Nephron progenitor cell (in vitro differentiated cells): ENCODE measurements around the gene CMYA5.

Source experiments
- DNase-seq: peaks from one replicate; pipeline ENCODE4 v3.0.0; 2021
- H3K27ac Mint-ChIP-seq: 2 replicates; pipeline ENCODE4 v1.8.0; 2021; ENCODE audit warnings: mild to moderate bottlenecking, moderate library complexity, mixed read lengths
- H3K27me3 Mint-ChIP-seq: 2 replicates; pipeline ENCODE4 v1.8.0; 2021; ENCODE audit warnings: mild to moderate bottlenecking, low read depth, mixed read lengths; ENCODE audit not compliant: poor library complexity
- H3K36me3 Mint-ChIP-seq: 2 replicates; pipeline ENCODE4 v1.8.0; 2021; ENCODE audit warnings: low read depth, mixed read lengths
- H3K4me1 Mint-ChIP-seq: 2 replicates; pipeline ENCODE4 v1.8.0; 2021; ENCODE audit warnings: mixed read lengths
- H3K4me3 Mint-ChIP-seq: 2 replicates; pipeline ENCODE4 v1.8.0; 2021; ENCODE audit warnings: mild to moderate bottlenecking, moderate library complexity, mixed read lengths
- H3K9me3 Mint-ChIP-seq: 2 replicates; pipeline ENCODE4 v1.8.0; 2021; ENCODE audit warnings: mild to moderate bottlenecking, moderate library complexity, mixed read lengths
- CTCF ChIP-seq: fragments of 200-600 bp; sonication (generic); IDR thresholded peaks from 2 replicates; pipeline ENCODE4 v1.5.0; 2021; ENCODE audit warnings: antibody characterized with exemption

CMYA5 gene

GRCh38 chr5:79731775-79732174, 42.1 kb downstream of the CMYA5 start:
- Mint-ChIP-seq H3K9me3 (peaks cover 23% of the 10 kb centered on the region), H3K36me3 (peaks cover 28% of the 10 kb centered on the region), H3K4me1 (no peaks in the 10 kb centered on the region), H3K4me3 (no peak overlapping the region), H3K27ac (no peak overlapping the region), H3K27me3 (peaks cover 69% of the 10 kb centered on the region)
- no peak for DNase-seq
- no peak for TF ChIP-seq CTCF

GRCh38 chr5:79736528-79737514, 47.2 kb downstream of the CMYA5 start:
- Mint-ChIP-seq H3K4me1 (no peaks in the 10 kb centered on the region), H3K27ac (no peak overlapping the region), H3K27me3 (peaks cover 61% of the 10 kb centered on the region), H3K36me3 (peaks cover 8% of the 10 kb centered on the region), H3K4me3 (no peak overlapping the region), H3K9me3 (peaks cover 12% of the 10 kb centered on the region)
- DNase-seq: no peak
- no peak for TF ChIP-seq CTCF

- no peak overlapping the region for H3K27ac Mint-ChIP-seq
- TF ChIP-seq CTCF: no peak
- H3K36me3 Mint-ChIP-seq: peaks cover 8% of the 10 kb centered on the region
- peaks cover 52% of the 10 kb centered on the region for H3K27me3 Mint-ChIP-seq
- no peak overlapping the region for H3K4me3 Mint-ChIP-seq
- H3K9me3 Mint-ChIP-seq: peaks cover 12% of the 10 kb centered on the region
- no peaks in the 10 kb centered on the region for H3K4me1 Mint-ChIP-seq
- DNase-seq: no peak
Measured at GRCh38 chr5:79738349-79738748, 48.7 kb downstream of the CMYA5 start.

- no peak overlapping the region for H3K4me3 Mint-ChIP-seq
Measured at GRCh38 chr5:79742549-79743136, 53.0 kb downstream of the CMYA5 start.

GRCh38 chr5:79743846-79744605, 54.4 kb downstream of the CMYA5 start:
- Mint-ChIP-seq H3K36me3 (peaks cover under 1% of the 10 kb centered on the region), H3K27me3 (peaks cover 19% of the 10 kb centered on the region), H3K27ac (no peak overlapping the region), H3K4me1 (no peaks in the 10 kb centered on the region), H3K9me3 (no peaks in the 10 kb centered on the region), H3K4me3 (no peak overlapping the region)
- no peak for TF ChIP-seq CTCF
- DNase-seq: no peak

More at GRCh38 chr5:79742549-79743136, 53.0 kb downstream of the CMYA5 start:
- TF ChIP-seq CTCF: no peak
- Mint-ChIP-seq H3K9me3 (peaks cover 7% of the 10 kb centered on the region), H3K36me3 (peaks cover 8% of the 10 kb centered on the region), H3K27ac (no peak overlapping the region), H3K4me1 (no peaks in the 10 kb centered on the region), H3K27me3 (peaks cover 26% of the 10 kb centered on the region)
- DNase-seq: no peak
